ENCODE results near the gene TLCD1.

The TLCD1 gene

DNA sequence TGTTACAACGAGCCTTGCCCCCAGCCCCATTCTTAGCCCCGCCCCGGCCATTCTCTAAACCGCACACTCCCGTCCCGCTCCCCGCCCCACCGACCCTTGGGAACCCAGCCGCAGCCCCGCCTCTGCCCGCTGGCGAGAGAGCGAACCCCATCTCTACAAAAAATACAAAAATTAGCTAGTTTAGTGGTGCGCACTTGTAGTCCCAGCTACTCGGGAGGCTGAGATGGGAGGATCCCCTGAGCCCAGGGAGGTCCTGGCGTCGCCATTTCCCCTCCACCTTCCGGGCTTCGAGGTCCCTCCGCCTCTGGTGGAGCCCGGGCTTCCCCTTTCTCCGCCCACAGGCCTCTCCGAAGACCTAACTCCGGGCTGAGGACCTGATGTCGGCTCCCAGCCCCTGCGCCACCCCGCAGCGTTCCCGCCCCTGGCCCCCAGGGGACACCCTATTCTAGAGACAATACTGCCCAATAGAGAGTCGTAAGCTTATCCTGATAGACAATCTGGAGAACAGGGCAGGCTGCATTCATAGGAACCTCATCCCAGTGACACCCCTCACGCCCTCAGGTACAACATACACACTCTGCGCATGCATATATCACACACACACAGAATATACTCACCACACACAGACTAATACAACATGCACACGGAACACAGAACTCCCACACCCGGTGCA is 13.9 kb downstream of the TLCD1 start:
- DNase-seq = peak; percentile 73

DNA sequence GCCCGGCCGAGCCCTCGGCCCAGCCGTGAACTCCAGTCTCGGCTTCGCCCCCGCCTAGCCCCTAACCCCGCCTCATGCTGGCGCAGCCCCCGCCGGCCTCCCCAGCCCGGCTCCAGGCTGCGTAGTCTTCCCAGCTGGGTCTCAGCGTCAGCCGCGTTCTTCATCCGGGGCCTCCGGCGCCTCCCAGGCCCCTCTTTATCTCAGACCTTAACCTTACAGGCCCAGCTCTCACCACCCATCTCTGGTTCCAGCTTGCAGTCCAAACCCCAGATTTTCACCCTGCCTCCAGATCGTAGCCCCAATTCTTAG is 14.4 kb downstream of the TLCD1 start, which contains the start of gene PROCA1:
TSS of gene PROCA1 (minus strand) at position 166 of the 309 bp plus-strand sequence. CDS start 228 bp downstream, outside the sequence.
- DNase-seq = no peak

DNA sequence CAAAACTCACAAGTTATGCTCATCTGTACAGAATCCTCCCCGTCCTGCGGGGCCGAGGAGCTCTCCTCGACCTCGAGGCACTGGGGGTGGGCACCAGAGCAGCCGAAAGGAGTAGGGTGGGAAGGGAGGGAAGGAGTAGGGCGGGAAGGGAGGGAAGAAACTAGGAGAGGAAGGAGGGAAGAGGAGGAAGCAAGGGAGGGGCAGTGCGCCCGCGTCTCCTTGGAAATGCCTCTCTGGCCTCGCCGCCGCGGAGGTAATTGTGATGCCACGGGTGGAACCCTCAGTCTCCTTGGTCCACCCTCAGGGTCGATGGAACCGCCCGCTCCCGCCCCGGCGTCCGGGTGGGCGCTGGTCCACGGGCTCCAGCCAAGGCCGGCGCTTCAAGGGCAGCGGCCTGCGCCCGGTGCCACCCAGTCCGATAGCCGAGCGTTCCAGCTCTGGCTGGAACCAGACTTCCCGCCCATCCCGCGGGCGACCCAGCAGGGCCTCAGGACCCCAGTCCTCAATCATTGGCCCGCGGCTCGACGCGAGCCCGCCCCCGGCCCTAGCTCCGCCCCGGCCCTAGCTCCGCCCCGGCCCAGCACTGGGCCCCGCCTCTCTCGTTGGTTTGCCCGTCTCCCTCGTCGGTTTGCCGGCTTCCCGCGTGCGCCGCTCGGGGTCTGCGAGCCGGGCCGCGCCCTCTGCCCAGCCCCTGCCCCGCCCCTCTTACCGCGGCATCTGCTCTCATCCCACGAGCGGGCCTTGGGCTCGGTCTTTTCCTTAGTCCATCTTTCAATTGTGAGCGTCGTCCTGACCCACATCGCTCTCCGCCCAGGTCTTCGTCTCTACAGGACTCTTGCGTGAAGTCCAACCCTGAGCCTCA is 14.9 kb downstream of the TLCD1 start:
- DNase-seq = peak; percentile 88

DNA sequence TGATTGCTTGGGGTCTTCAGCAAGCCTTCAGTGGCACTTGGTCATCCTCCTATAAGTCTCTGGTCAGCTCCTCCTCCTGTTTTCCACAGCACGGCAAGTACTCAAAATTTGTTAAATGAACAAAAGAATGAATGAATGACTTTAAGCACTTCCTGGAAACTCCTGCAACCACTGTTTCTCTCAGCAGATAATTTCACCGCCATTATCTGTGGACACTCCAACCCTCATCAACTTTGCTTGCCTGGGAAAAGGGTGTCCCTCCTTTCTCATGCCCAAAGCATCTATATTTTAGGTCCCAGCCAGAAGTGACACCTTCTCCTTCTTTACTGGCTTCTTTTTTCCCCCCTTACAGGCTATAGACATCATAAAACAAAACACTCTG is 18.7 kb downstream of the TLCD1 start:
- DNase-seq = no peak

DNA sequence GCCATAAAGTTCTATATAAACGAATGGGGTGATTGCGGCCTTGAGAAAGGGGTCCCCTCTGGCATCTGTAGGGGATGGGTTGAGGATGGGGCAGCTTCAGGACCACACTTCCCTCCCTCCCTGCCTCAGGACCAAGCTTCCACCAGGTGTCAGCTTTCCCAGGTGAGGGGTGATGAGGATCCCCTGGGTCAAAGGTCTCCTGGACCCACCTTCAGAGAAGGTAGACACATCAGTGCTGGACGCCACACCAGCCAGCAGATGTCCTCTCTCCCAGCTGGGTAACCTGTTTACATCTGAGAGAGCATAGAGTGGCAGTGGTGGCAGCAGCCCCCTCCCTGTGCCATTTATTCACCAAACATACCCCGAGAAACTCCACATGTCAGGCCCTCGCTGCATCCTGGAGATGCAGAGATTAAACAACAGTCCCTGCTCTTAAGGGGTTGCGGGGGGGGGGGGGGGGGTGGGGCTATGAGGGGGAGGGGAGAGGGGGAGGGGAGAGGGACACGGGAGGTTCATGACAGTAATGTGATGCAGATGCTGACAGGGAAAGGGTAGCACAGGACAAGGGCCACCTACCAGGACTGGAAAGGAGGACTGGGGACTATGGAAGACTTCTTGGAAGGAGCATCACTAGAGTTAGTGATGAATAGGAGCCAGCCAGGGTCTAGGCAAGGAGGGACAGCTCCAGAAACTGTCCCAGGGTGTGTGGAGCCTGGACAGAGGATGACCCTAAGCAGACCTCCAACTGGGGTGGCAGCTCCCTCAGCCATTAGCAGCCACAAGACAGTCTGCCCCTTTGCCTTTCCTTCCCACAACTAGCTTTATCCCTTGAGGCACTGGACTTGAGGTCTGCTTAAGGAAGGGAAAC is 19.3 kb downstream of the TLCD1 start:
- DNase-seq = no peak

DNA sequence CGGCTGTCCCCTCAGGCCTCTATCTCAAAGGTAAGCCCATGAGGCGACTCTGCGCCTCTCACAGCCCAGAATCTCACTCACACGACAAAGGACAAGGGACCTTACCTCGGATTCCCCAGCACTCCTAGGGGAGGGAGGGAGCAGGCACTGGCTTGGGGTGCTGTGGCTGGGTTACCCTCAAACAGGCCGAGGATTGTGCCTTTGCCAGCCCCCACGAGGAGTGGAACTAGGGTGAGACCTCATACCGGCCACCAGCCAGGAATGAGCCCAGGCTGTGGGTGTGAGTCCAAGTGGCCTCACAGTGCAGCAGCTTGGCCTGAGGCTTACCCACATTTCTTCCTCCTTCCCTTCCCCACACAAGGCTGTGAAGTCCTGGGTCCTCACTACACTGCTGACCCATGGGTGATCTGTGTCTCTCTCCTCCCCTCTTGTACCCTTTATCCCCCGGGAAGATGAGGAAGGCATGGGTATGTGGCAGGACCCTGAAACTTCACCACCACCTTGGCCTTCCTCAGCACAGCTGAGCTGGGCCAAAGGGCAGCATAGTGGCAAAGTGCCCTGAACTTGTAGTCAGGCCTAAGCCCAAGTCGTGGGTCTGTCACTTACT is 20.2 kb downstream of the TLCD1 start:
- DNase-seq = no peak

DNA sequence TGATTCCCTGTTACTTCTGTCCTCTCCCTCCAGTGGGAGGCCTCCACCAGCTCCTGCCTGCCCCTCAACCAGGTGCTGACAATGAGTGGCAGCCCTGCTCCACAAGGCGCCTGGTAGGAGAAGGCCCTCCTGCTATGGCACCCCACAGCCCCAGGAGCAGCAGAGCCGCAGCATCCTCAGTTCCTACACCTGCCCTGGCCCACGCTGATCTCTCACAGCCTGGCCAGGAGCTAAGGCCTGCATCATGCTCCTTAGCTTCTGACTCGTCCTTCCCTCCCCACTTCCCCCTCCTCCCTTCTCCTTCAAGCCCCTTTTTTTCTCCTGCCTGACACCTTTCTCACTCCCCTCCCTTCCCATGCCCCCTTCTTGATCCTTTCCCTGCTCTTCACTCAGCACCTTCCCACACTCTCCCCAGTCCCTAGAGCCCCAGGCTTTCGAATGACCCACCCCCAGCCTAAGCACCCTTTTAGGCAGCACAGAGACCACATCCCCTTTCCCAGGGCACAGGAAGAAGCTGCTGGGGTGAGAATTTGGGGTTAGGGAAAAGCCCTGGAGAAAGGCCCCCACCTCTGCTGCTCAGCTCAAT is 20.9 kb downstream of the TLCD1 start:
- no peak for DNase-seq

DNA sequence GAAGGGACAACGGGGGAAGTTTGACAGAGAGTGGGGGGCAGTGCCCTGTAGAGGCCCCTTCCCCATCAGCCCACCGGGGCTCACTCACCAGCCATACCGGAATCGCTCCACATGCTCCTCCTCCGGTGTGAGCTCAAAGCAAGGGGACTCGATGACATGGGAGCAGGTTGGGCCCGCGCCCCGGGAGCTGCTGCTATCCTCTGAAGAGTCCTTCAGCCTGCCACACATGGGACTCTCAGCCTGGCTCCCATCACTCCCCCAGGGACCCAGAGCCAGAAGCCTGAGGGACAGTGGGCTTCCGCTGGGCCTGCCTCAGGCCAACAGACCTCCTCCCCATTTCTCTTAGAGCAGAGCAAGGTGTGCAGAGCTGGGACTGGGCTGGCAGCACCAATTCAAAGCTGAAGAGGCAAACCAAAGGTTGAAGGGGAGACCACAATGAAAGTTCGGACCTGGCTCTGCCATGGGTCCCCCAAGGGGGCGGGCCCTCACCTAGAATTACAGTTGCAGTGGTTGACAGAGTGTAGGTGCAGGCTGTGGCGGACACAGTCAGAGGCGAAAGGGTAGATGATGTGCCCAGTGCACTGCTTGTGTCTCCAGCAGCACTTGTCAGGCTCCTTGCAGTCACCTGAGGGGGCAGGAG is 21.7 kb downstream of the TLCD1 start:
- no peak for DNase-seq

DNA sequence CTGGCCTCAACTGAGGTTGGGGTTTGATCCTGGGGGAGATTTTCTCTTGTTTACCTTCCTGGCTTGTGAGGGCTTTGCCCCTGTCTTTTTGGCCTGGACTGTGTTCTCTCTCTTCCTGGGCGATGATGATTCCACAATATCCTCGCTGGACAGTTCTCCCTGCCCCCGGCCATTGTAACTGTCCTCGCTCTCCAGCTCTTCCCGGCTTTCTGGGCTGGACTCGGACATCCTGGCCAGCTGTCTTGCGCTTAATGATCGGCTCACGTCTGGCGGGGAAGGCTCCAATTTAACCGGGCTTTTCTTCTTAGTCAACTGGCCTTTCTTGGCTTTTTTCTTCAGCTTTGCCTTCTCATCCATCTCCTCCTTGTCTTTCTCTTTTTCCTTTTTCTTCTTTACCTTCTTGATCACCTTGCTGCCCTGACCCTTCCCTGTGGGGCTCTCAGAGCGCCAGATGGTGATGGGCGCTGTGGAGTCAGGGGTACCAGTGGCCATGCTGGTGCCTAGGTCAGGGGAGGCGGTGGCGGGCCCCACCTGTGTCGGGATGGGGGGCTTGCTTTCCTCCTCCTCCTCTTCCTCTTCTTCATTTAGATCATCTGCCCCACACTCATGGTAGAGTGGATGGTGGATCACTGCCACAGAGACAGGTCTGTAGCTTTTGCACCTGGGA is 22.3 kb downstream of the TLCD1 start:
- no peak for DNase-seq

DNA sequence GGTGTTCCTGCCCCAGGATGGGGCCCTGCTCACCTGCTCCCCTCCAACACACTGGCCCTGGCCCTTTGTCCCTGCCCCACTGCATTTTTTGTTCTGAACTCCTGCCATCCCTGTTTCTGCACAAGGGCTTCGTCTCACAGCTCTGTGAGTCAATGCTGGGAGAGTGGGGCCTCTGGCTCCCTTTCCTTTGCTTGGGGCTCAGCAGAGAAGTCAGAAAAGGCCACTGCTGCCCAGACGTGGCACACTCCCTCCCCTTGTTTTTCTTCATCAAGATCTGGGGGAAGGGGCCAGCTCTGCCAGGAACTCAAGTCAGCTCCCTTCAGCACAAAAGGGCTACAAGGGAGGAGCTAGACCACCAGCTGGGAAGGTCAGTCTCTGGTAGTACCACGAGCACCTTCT is 23.3 kb downstream of the TLCD1 start:
- DNase-seq = no peak

DNA sequence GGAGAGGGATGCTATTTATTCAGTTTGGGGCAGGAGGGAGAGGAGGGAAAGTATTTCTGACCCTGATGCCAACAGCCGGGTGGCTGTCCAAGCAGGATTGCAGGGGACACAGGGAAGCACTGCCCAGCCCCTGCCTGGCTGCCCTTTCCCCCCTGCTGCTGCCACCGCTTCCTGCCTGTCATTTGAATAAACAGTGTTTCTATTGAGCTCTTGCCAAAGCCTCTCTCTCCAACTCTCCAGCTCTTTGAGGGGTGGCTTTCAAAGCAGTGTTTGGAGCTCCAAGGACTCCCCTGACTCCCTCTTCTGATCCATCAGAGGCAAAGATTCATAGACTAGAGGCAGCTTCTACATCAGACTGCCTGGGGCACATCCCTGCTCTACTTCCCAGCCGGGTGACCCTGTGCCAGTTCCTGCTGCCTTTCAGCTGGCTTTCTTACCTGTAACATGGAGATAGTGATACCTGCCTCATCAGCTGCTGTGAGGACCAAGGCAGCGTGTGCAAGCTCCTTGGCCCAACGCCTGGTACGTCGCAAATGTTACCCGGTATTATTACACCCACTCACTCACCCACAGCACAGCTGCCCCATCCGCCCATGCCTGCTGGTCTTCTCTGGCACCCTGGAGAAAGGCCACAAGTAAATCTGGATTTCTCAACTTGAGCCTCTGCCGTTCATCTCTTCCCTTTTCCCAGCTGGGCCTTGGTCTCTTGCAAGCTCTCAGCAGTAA is 23.8 kb downstream of the TLCD1 start:
- DNase-seq = no peak

DNA sequence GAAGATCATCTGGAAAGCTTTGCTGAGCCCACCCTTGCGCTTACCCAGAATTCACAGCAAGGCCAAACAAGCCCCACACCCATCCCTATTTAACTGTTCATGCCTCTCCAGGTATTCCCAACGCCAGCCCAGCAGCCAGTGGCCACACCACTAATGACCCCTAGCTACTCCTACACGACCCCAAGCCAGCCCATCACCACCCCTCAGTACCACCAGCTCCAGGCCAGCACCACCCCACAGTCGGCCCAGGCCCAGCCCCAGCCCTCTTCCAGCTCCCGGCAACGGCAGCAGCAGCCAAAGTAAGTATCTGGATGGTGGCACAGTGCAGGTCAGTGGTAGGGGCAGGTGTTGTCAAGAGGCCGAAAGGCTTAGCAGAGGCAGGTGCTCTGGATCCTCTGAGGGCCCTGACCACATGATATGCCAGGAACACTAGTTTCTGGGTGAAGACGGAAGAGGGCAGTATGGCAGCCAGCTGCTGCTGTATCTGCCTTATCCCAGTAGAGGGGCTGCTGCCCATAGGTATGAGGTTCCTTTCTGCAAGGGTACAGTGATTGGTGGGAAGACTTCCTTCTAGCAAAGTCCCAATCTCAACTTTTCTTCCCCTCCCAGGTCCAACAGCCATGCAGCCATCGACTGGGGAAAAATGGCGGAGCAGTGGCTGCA is 25.1 kb downstream of the TLCD1 start:
- no peak for DNase-seq

DNA sequence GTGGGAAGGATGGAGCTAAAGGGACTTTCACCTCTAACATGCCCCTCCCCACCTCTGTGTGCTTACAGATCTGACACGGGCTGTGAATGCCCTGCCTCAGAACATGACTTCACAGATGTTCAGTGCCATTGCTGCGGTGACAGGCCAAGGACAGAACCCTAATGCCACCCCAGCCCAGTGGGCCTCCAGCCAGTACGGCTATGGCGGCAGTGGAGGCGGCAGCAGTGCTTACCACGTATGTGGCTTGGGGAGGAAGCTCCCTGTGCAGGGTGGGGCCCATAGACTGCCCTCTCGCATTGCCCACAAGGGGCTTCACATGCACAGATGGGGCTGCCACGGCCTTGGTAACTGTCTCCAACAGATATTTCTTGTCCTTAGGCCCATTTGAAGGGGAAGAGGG is 25.8 kb downstream of the TLCD1 start:
- DNase-seq = no peak

DNA sequence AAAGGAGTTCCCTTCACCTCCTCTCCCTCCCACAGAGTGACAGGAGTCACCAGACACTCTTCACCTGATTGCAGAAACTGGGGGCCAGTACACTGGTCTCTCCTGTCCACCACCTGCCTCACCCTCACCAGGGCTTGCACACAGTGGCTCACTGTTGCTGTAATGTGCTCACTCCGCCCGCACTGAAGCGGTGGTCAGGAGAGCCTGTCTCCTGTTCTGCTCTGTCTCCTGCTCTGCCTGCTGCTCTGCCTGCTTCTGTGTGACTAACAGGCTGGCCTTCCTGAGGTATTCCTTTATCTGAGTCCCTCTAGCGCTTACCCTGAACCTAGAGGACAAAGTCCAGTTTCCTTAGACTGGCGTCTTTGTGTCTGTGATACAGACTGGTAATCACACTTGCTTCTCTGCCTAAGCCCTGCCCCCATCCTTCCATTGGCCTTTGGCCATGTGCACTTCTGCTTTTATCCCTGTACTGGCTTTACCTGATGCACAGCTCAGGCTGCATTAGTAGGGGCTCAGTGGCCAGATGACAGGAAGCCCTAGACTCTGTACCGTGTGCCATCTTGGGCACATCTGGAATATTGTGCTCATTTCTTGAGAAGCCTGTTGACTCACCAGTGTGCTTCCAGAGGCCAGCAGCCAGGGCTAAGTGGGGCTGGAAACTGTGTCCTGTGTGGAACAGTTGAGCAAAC is 27.6 kb downstream of the TLCD1 start:
- DNase-seq = no peak

DNA sequence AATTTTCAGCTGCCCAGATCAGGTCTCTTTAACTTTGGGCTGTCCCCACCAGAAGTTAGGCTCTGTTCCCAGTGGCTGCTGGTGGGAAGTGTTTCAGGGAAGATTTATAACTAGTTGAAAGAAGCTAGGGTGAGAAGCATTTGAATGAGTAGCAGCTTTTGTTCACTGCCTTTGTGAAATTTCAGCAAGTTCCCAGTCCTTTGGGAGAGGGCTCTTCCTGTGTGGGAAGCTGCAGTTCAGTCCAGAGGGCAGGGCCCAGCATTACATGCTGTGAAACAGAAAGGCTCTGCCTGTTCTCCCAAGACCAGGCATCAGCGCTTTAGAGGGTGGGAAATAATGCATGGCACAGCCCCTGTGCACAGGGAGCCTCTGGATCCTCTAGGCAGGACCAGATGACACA is 32.2 kb downstream of the TLCD1 start:
- DNase-seq = no peak

DNA sequence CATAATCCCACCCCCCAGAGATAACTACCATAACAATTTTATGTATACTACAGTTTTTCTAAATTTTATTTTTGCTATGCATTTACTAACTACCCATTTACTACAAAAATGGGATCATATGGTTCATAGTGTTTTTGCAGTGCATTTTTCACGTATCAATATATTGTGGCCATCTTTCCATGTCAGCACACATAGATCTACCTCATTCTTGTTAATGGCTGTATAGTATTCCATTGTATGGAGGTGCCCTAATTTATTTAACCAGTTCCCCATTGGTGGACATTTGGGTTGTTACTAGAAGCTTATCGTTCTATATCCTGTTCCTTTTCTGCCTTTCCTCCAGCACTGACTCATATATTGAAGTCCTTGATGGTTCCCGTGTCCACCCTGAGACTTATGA is 37.0 kb downstream of the TLCD1 start:
- DNase-seq = no peak

DNA sequence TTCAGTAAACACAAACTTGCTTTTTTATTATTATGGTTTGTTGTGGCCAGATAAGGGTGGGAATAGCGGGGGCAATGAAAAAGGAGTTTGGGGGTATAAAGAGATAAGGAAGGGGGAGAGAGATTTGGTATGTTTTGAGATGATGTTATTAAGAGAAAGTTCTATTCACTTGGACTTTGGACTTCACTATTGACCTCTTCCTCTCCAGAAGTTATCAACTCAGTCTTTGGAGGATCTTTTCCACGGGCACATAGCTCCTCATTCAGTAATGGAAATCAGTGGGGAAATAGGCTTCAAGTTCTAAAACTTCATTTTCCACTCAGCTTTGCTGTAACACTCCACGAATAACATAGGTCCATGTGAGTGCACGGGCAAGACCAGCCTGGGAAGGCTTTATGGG is 37.6 kb downstream of the TLCD1 start:
- DNase-seq = no peak

DNA sequence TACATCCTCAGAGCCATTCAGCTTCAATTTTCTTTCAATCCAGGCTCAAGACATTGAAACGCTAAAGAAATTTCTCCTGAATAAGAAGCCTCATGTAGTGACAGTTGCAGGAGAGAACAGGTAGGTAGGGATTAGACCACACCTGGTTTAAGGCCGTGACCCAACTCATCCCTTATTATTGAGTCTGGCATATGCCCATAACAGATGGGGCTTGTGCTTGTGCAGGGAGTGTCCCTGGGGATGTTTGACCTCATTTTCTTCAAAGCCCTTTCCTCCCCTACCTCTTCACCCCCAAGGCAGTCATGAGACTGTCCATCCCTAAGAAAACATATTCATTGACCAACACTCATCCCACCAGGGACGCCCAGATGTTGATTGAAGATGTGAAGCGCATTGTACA is 39.7 kb downstream of the TLCD1 start:
- no peak for DNase-seq

DNA sequence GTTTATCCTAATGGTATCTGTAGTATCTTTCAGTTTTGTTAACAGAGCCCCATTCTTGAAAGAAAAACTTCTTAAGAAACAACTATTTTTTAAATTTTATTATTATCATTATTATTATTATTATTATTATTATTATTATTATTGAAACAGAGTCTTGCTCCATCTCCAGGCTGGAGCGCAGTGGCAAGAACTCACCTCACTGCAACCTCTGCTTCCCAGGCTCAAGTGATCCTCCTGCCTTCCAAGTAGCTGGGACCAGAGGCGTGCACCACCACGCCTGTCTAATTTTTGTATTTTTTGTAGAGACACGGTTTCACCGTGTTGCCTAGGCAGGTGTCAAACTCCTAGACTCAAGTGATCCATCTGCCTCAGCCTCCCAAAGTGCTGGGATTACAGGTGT is 40.7 kb downstream of the TLCD1 start:
- DNase-seq = no peak

DNA sequence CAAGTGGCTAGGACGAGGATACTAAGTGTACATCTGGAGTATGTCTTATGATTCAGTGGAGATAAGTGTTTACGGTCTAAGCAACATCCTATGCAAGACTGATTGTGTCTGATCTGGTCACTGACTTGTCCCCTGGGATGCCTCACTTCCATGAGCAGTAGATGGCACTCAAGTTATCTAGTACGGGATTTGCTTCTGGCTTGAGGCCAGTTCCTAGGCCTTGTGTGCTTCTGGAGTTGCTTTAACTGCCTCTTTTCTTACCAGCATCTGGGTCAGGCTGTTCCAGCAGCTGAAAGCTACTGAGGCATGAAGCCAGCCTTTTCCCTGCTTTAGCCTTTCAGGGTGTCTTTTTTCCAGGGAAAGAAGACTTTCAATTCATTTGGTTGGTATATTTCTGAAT is 41.1 kb downstream of the TLCD1 start:
- DNase-seq = no peak
